Activated T-helper 2 cell treated with anti-CD3 and anti-CD28 coated beads, Interferon-gamma antibody, Interleukin-2, Interleukin-4, amounts not matched to agents 10 μg/mL and 5 μg/mL and 100 μg/mL, durations not matched to agents 14 hours and 24 hours and 36 hours (primary cell): ENCODE measurements around the gene ABI3. TPM values are rescaled to one million over a fixed set of nuclear protein-coding genes. Genes with fewer than 3 reads are reported as not detected.

Experiments used
- DNase-seq: peaks from one replicate; pipeline ENCODE4 v3.0.0; 2021; ENCODE audit warnings: low spot score
- H3K27ac Mint-ChIP-seq: one replicate; pipeline ENCODE4 v1.8.0; 2021; ENCODE audit warnings: mixed read lengths
- H3K27me3 Mint-ChIP-seq: one replicate; pipeline ENCODE4 v1.8.0; 2021; ENCODE audit warnings: low read depth, mixed read lengths
- H3K36me3 Mint-ChIP-seq: one replicate; pipeline ENCODE4 v1.8.0; 2021; ENCODE audit warnings: low read depth, mixed read lengths
- H3K4me1 Mint-ChIP-seq: one replicate; pipeline ENCODE4 v1.8.0; 2021; ENCODE audit warnings: low read depth, mixed read lengths
- H3K4me3 Mint-ChIP-seq: one replicate; pipeline ENCODE4 v1.8.0; 2021; ENCODE audit warnings: low read depth, mild to moderate bottlenecking, moderate library complexity, mixed read lengths
- H3K9me3 Mint-ChIP-seq: one replicate; pipeline ENCODE4 v1.8.0; 2021; ENCODE audit warnings: mixed read lengths
- intact Hi-C: fragments of 100-400 bp; cut with micrococcal nuclease; formaldehyde crosslinking; loops from one replicate; pipeline ENCODE4 v1.15.1; 2023
- total RNA-seq: library from RNA; stranded (reverse); gene quantifications from 2 replicates; pipeline ENCODE4 v1.2.3, GENCODE V29; 2022

The ABI3 gene
- total RNA-seq, 1 donor from 2014 or later = 30.0 TPM

GRCh38 chr17:49234509-49235080 lies 24.1 kb downstream of the ABI3 start:
- Mint-ChIP-seq H3K4me1 (peaks cover 6% of the 10 kb centered on the region), H3K27ac (no peak overlapping the region), H3K27me3 (peaks cover 22% of the 10 kb centered on the region), H3K4me3 (no peak overlapping the region), H3K9me3 (no peaks in the 10 kb centered on the region), H3K36me3 (no peaks in the 10 kb centered on the region)
- DNase-seq = no peak
- intact Hi-C loops = no loop called here

- intact Hi-C loops = no loop called here
- Mint-ChIP-seq H3K36me3 (no peaks in the 10 kb centered on the region), H3K4me1 (peaks cover 6% of the 10 kb centered on the region), H3K27me3 (peaks cover 21% of the 10 kb centered on the region), H3K4me3 (no peak overlapping the region), H3K27ac (no peak overlapping the region), H3K9me3 (no peaks in the 10 kb centered on the region)
- no peak for DNase-seq
Observed at GRCh38 chr17:49235896-49236295, 25.4 kb downstream of the ABI3 start.

GRCh38 chr17:49239963-49240362 lies 29.5 kb downstream of the ABI3 start:
- Mint-ChIP-seq H3K9me3 (no peaks in the 10 kb centered on the region), H3K27me3 (peaks cover 7% of the 10 kb centered on the region), H3K4me1 (no peaks in the 10 kb centered on the region), H3K27ac (no peak overlapping the region), H3K36me3 (no peaks in the 10 kb centered on the region), H3K4me3 (no peak overlapping the region)
- intact Hi-C loops = no loop called here
- no peak for DNase-seq

GRCh38 chr17:49240619-49241018 lies 30.1 kb downstream of the ABI3 start:
- Mint-ChIP-seq H3K27me3 (peaks cover 7% of the 10 kb centered on the region), H3K4me1 (no peaks in the 10 kb centered on the region), H3K36me3 (no peaks in the 10 kb centered on the region), H3K27ac (no peak overlapping the region), H3K4me3 (no peak overlapping the region), H3K9me3 (no peaks in the 10 kb centered on the region)
- intact Hi-C loops = no loop called here
- DNase-seq = no peak

- Mint-ChIP-seq H3K27me3 (peaks cover 7% of the 10 kb centered on the region), H3K4me3 (no peak overlapping the region), H3K27ac (no peak overlapping the region), H3K36me3 (no peaks in the 10 kb centered on the region), H3K9me3 (no peaks in the 10 kb centered on the region), H3K4me1 (no peaks in the 10 kb centered on the region)
- DNase-seq = no peak
- intact Hi-C loops = no loop called here
Observed at GRCh38 chr17:49241040-49241439, 30.5 kb downstream of the ABI3 start.

GRCh38 chr17:49241692-49242397 lies 31.3 kb downstream of the ABI3 start:
- Mint-ChIP-seq H3K4me3 (no peak overlapping the region), H3K4me1 (no peaks in the 10 kb centered on the region), H3K27ac (no peak overlapping the region), H3K36me3 (no peaks in the 10 kb centered on the region), H3K27me3 (peaks cover 7% of the 10 kb centered on the region), H3K9me3 (no peaks in the 10 kb centered on the region)
- DNase-seq = no peak
- intact Hi-C loops = no loop called here

GRCh38 chr17:49242813-49243212 lies 32.3 kb downstream of the ABI3 start:
- H3K9me3 Mint-ChIP-seq = no peaks in the 10 kb centered on the region
- intact Hi-C loops = no loop called here
- no peaks in the 10 kb centered on the region for H3K4me1 Mint-ChIP-seq
- no peak overlapping the region for H3K27ac Mint-ChIP-seq
- no peak for DNase-seq
- H3K27me3 Mint-ChIP-seq = peaks cover 8% of the 10 kb centered on the region
- H3K36me3 Mint-ChIP-seq = no peaks in the 10 kb centered on the region
- H3K4me3 Mint-ChIP-seq = no peak overlapping the region

- intact Hi-C loops = no loop called here
- Mint-ChIP-seq H3K27ac (no peak overlapping the region), H3K9me3 (no peaks in the 10 kb centered on the region), H3K36me3 (no peaks in the 10 kb centered on the region), H3K27me3 (peaks cover 10% of the 10 kb centered on the region), H3K4me1 (no peaks in the 10 kb centered on the region), H3K4me3 (no peak overlapping the region)
- no peak for DNase-seq
Observed at GRCh38 chr17:49244839-49245238, 34.3 kb downstream of the ABI3 start.

GRCh38 chr17:49247944-49248343 lies 37.4 kb downstream of the ABI3 start:
- no peak for DNase-seq

GRCh38 chr17:49249292-49249794 lies 38.8 kb downstream of the ABI3 start:
- DNase-seq = no peak
- no peak overlapping the region for H3K4me3 Mint-ChIP-seq
- no peaks in the 10 kb centered on the region for H3K4me1 Mint-ChIP-seq
- H3K27me3 Mint-ChIP-seq = peaks cover 13% of the 10 kb centered on the region
- intact Hi-C loops = no loop called here
- H3K27ac Mint-ChIP-seq = no peak overlapping the region
- H3K36me3 Mint-ChIP-seq = no peaks in the 10 kb centered on the region
- H3K9me3 Mint-ChIP-seq = no peaks in the 10 kb centered on the region

More at GRCh38 chr17:49247944-49248343, 37.4 kb downstream of the ABI3 start:
- intact Hi-C loops = no loop called here
- H3K9me3 Mint-ChIP-seq = no peaks in the 10 kb centered on the region
- H3K4me1 Mint-ChIP-seq = no peaks in the 10 kb centered on the region
- H3K27ac Mint-ChIP-seq = no peak overlapping the region
- no peaks in the 10 kb centered on the region for H3K36me3 Mint-ChIP-seq
- peaks cover 13% of the 10 kb centered on the region for H3K27me3 Mint-ChIP-seq
- no peak overlapping the region for H3K4me3 Mint-ChIP-seq

GRCh38 chr17:49249890-49250522 lies 39.5 kb downstream of the ABI3 start:
- Mint-ChIP-seq H3K9me3 (no peaks in the 10 kb centered on the region), H3K36me3 (no peaks in the 10 kb centered on the region), H3K4me1 (no peaks in the 10 kb centered on the region), H3K27ac (no peak overlapping the region), H3K27me3 (peaks cover 13% of the 10 kb centered on the region), H3K4me3 (no peak overlapping the region)
- DNase-seq = no peak
- intact Hi-C loops = no loop called here

- Mint-ChIP-seq H3K27ac (no peak overlapping the region), H3K36me3 (no peaks in the 10 kb centered on the region), H3K9me3 (no peaks in the 10 kb centered on the region), H3K27me3 (peaks cover 13% of the 10 kb centered on the region), H3K4me1 (no peaks in the 10 kb centered on the region), H3K4me3 (no peak overlapping the region)
- no peak for DNase-seq
- intact Hi-C loops = no loop called here
Observed at GRCh38 chr17:49252148-49252695, 41.7 kb downstream of the ABI3 start.

GRCh38 chr17:49254066-49254465 lies 43.6 kb downstream of the ABI3 start:
- Mint-ChIP-seq H3K9me3 (no peaks in the 10 kb centered on the region), H3K36me3 (no peaks in the 10 kb centered on the region), H3K27ac (no peak overlapping the region), H3K4me1 (no peaks in the 10 kb centered on the region), H3K27me3 (peaks cover 13% of the 10 kb centered on the region), H3K4me3 (no peak overlapping the region)
- intact Hi-C loops = no loop called here
- no peak for DNase-seq
